ENCODE data around the gene CFAP65.

CFAP65 gene, protein sequence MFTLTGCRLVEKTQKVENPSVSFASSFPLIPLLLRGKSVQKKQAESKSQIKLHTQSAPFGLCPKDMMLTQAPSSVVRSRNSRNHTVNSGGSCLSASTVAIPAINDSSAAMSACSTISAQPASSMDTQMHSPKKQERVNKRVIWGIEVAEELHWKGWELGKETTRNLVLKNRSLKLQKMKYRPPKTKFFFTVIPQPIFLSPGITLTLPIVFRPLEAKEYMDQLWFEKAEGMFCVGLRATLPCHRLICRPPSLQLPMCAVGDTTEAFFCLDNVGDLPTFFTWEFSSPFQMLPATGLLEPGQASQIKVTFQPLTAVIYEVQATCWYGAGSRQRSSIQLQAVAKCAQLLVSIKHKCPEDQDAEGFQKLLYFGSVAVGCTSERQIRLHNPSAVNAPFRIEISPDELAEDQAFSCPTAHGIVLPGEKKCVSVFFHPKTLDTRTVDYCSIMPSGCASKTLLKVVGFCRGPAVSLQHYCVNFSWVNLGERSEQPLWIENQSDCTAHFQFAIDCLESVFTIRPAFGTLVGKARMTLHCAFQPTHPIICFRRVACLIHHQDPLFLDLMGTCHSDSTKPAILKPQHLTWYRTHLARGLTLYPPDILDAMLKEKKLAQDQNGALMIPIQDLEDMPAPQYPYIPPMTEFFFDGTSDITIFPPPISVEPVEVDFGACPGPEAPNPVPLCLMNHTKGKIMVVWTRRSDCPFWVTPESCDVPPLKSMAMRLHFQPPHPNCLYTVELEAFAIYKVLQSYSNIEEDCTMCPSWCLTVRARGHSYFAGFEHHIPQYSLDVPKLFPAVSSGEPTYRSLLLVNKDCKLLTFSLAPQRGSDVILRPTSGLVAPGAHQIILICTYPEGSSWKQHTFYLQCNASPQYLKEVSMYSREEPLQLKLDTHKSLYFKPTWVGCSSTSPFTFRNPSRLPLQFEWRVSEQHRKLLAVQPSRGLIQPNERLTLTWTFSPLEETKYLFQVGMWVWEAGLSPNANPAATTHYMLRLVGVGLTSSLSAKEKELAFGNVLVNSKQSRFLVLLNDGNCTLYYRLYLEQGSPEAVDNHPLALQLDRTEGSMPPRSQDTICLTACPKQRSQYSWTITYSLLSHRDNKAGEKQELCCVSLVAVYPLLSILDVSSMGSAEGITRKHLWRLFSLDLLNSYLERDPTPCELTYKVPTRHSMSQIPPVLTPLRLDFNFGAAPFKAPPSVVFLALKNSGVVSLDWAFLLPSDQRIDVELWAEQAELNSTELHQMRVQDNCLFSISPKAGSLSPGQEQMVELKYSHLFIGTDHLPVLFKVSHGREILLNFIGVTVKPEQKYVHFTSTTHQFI (N-terminal part only)

GRCh38 chr2:219041252-219041651, at the start of gene CFAP65:
Gene CFAP65 (minus strand): TSS chr2:219041516. CDS start chr2:219039048, 2,468 bp downstream.
- DNase-seq (ENCODE audit: low read depth), result peak; percentile 15
- peak within 1 kb of the TSS; percentile 58 for H3K4me3 ChIP-seq (ENCODE audit: low read depth, low read length)

- DNase-seq (ENCODE audit: low read depth), result no peak
- H3K4me3 ChIP-seq (ENCODE audit: low read depth, low read length), result no peak overlapping the region
Measured at GRCh38 chr2:219090436-219091299, 49.4 kb upstream of the CFAP65 start.

DNA sequence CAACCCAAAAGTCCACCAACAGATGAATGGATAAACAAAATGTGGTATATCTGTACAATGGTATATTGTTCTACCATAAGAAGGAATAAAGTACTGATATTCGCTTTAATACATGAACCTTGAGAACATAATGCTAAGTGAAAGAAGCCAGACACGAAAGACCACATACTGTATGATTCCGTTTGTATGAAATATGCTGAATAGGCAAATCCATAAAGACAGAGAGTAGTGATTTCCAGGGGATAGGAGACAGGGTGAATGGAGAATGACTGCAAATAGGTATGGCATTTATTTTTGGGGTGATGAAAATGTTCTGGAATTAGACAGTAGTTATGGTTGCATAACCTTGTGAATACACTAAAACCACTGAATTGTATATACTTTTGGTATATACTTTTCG, 48.0 kb upstream of the CFAP65 start:
- no peak for DNase-seq (ENCODE audit: low read depth)
- no peak overlapping the region for H3K4me3 ChIP-seq (ENCODE audit: low read depth, low read length)

DNA sequence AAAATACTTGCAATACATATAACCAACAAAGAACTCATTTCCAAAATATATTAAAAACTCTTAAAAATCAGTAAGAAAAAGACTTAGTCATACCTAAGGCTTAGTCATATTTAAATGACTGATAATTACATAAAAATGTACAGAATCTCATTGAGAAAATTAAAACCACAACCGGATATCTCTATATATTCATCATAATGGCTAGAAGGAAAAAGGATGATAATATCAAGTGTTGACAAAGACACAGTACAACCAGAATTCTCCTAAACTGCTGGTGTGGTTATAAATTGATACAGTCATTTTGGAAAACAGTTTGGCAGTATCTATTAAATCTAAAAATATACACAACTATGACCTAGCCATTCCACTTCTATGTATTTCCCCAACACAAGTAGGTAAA, 46.5 kb upstream of the CFAP65 start:
- no peak for DNase-seq (ENCODE audit: low read depth)
- no peak overlapping the region for H3K4me3 ChIP-seq (ENCODE audit: low read depth, low read length)

- no peak for DNase-seq (ENCODE audit: low read depth)
- H3K4me3 ChIP-seq (ENCODE audit: low read depth, low read length), result no peak overlapping the region
Measured at GRCh38 chr2:219087361-219087760, 46.0 kb upstream of the CFAP65 start.

- no peak for DNase-seq (ENCODE audit: low read depth)
- no peak overlapping the region for H3K4me3 ChIP-seq (ENCODE audit: low read depth, low read length)
Measured at GRCh38 chr2:219086196-219086595, 44.9 kb upstream of the CFAP65 start.

- DNase-seq (ENCODE audit: low read depth), result no peak
Measured at GRCh38 chr2:219084791-219085190, 43.5 kb upstream of the CFAP65 start.

GRCh38 chr2:219082332-219082958, 41.1 kb upstream of the CFAP65 start:
- DNase-seq (ENCODE audit: low read depth), result no peak
- no peak overlapping the region for H3K4me3 ChIP-seq (ENCODE audit: low read depth, low read length)

More at GRCh38 chr2:219084791-219085190, 43.5 kb upstream of the CFAP65 start:
- H3K4me3 ChIP-seq (ENCODE audit: low read depth, low read length), result no peak overlapping the region

DNA sequence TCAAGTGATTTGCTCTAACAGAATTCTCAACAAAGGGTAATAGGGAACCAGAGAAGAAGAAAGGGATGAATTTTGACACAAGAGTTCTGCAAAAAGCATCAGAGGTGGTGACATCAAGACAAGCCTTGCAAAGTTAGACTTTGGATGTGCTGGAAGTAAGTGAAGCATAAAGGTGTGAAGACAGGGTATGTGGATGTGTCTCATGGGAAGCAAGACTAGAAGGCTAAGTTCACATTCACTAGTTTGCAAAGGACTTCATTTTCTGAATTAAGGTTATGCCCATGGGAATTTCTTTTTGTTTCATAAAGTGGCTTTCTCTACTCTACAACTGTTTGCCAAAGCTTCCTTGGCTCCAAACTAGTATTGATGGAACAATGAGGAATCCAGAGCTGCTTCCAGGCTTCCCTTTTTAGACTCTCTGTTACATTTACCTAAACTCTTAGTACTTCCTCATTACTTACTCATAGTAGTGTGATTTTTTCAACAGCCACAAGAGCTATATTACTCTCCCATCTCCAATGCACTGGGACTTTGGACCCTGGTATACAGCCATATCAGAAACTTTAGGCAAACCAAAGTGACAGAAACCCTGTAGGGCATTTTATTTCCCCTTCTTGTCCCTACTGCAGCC, 40.5 kb upstream of the CFAP65 start:
- DNase-seq (ENCODE audit: low read depth), result no peak

GRCh38 chr2:219081096-219081495, 39.8 kb upstream of the CFAP65 start:
- no peak overlapping the region for H3K4me3 ChIP-seq (ENCODE audit: low read depth, low read length)
- DNase-seq (ENCODE audit: low read depth), result no peak

More for the DNA sequence above, 40.5 kb upstream of the CFAP65 start:
- H3K4me3 ChIP-seq (ENCODE audit: low read depth, low read length), result no peak overlapping the region

DNA sequence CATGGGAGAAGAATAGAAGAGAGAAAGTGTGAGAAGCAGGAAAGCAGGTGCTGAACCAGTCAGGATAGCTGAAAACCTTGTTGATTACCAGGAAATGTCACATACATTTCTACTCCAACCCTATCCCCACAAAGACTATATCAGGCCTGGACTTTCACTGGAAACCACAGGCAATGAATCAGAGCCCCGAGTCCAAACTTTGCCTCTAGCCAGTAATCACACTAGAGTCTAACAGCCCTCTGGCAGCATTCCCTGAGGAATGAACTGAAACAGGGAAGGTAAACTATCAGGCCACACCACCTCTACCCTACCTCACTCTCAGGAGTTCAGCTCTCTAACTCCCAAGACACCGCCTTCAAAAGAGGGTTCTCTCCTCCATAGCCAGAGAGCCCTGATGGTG, 38.1 kb upstream of the CFAP65 start:
- DNase-seq (ENCODE audit: low read depth), result no peak
- H3K4me3 ChIP-seq (ENCODE audit: low read depth, low read length), result no peak overlapping the region

GRCh38 chr2:219078951-219079350, 37.6 kb upstream of the CFAP65 start:
- no peak overlapping the region for H3K4me3 ChIP-seq (ENCODE audit: low read depth, low read length)
- no peak for DNase-seq (ENCODE audit: low read depth)

DNA sequence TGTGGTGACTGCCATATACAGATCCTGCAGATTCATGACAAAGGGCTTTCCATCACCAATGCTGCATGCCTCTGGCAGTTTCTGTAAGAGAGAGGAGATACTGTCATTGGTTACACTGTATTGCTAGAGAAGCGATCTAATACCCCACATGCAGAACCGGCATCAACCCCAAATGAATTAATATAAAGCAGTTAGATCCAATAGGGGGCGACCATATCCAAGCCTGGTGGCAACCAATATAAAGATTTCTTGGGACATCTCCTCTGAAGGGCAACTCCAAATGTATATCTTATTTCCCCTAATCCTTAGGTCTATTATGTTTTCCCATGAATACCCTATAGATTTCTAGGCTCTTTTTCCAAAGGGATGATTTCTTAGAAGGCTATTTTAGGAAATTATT, 36.8 kb upstream of the CFAP65 start:
- no peak for DNase-seq (ENCODE audit: low read depth)
- no peak overlapping the region for H3K4me3 ChIP-seq (ENCODE audit: low read depth, low read length)

GRCh38 chr2:219076253-219076652, 34.9 kb upstream of the CFAP65 start:
- DNase-seq (ENCODE audit: low read depth), result no peak
- H3K4me3 ChIP-seq (ENCODE audit: low read depth, low read length), result no peak overlapping the region

DNA sequence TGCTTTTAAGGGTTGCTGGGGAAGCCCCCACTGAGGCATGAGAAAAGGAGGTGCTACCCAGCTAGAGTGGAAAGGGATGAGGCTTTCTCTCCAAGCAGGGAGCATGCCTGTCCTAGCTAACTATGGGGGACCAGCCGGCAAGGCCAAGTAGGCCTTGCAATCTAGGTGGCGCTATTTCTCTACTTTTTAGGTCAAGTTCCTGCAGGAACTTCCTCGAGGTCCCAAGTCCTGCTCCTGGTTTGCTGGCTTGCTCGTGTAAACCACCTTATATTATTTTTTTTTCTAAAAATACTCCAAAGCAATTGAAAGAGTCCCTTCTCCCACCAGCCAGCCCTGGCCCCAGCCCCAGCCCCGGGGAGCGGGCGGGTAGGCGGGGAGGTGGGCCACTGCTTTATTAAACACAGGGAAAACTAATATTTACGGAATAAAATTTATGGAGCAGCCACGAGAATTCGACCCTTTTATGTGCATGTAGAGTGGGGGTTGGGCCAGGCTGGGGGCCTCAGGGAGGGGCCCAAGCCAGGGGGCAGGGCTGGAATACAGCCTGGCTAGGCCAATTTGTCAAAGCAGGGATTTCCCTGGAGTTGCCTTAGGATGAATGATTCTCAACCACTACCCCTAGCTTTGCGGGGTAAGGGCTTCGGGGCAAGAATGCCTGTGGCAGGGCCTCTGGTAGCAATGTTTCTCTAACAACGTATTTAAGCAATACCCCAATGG, 32.3 kb upstream of the CFAP65 start:
- DNase-seq (ENCODE audit: low read depth), result peak; percentile 25
- no peak overlapping the region for H3K4me3 ChIP-seq (ENCODE audit: low read depth, low read length)

DNA sequence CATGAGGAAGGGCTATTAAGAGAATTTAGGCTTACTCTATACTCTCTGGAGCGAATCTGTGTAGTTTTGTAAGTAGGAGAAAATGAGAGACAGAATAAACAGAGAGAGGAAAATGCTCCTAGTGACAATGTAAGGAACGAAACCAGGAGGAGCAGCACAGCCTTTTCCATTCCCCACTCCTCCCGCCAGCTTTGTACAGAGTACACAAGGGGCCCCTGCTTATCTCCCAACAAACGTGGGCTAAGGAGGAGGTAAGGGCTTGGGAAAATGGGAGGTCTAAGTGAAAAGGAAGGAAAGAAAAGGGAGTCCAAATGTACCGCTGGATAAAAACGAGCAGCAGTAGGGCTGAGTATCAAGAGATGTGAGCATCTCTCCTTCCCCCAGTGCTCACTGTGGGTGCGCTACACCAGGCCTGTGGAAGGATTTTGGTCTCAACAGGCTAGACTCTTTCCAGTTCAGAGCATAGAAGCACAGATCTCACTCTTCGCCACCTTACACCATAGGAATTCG, 31.5 kb upstream of the CFAP65 start:
- H3K4me3 ChIP-seq (ENCODE audit: low read depth, low read length), result no peak overlapping the region
- no peak for DNase-seq (ENCODE audit: low read depth)
